ENCODE data around the gene ZCWPW1.
A peak's percentile ranks its signal among the peaks of the same experiment; 100 is the strongest.
"Not testable (repeated sequence)": the region's sequence is repeated elsewhere in the genome, so short reads cannot be mapped to it uniquely, and the experiment has no call there.

The ZCWPW1 gene

DNA sequence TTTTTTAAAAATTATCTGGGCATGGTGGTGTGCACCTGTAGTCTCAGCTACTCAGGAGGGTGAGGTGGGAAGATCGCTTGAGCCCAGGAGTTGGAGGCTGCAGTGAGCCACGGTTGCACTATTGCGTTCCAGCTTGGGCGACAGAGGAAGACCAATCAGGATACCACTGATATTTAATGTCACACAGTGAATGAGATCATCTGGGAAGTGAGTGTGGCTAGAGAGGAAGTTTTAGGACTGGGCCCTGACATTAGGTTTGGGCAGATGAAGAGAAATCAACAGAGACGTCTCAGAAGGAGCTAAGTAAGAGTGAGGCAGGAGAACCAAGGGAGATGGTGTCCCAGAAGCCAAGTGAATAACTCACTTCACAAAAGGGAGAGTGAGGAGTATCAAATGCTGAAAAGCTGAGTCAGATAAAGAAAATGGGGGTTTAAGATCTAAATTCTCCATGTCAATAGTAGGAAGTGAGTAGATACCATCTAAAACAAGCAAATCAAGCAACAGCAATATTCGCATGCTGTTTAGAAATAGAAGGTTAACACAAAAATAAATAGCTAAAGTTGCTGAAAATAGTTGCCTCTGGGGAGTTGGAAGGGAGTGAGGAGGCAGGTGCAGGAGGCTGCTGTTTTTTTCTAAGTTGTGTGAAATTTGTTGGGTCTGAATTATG, 43.7 kb downstream of the ZCWPW1 start:
- no peak for TF ChIP-seq CTCF (IDR thresholded peaks at IDR 0.05)
- DNase-seq, result no peak
- Mint-ChIP-seq H3K36me3 (ENCODE audit: low read depth) (peaks cover 5% of the 10 kb centered on the region), H3K27me3 (ENCODE audit: low read depth, poor library complexity) (peaks cover 3% of the 10 kb centered on the region), H3K4me3 (no peak overlapping the region), H3K9me3 (peaks cover 3% of the 10 kb centered on the region), H3K27ac (no peak overlapping the region), H3K4me1 (peaks cover 7% of the 10 kb centered on the region)

DNA sequence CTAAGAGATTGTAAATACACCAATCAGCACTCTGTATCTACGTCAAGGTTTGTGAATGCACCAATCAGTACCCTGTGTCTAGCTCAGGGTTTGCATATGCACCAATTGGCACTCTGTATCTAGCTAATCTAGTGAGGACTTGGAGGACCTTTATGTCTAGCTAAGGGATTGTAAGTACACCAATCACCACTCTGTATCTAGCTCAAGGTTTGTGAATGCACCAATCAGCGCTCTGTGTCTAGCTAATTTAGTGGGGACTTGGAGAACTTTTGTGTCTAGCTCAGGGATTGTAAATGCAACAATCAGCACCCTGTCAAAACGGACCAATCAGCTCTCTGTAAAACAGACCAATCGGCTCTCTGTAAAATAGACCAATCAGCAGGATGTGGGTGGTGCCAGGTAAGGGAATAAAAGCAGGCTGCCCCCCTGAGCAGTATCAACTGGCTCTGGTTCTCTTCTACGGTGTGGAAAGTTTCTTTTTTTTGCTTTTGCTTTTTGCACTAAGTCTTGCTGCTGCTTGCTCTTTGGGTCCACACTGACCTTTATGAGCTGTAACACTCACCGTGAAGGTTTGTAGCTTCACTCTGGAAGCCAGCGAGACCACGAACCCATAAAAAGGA, 46.2 kb downstream of the ZCWPW1 start:
- not testable (repeated sequence) for H3K27me3 Mint-ChIP-seq (ENCODE audit: low read depth, poor library complexity); H3K4me3 Mint-ChIP-seq; H3K9me3 Mint-ChIP-seq; DNase-seq; H3K4me1 Mint-ChIP-seq
- peaks cover 11% of the 10 kb centered on the region for H3K36me3 Mint-ChIP-seq (ENCODE audit: low read depth)
- H3K27ac Mint-ChIP-seq, result peak overlapping the region; percentile 26

DNA sequence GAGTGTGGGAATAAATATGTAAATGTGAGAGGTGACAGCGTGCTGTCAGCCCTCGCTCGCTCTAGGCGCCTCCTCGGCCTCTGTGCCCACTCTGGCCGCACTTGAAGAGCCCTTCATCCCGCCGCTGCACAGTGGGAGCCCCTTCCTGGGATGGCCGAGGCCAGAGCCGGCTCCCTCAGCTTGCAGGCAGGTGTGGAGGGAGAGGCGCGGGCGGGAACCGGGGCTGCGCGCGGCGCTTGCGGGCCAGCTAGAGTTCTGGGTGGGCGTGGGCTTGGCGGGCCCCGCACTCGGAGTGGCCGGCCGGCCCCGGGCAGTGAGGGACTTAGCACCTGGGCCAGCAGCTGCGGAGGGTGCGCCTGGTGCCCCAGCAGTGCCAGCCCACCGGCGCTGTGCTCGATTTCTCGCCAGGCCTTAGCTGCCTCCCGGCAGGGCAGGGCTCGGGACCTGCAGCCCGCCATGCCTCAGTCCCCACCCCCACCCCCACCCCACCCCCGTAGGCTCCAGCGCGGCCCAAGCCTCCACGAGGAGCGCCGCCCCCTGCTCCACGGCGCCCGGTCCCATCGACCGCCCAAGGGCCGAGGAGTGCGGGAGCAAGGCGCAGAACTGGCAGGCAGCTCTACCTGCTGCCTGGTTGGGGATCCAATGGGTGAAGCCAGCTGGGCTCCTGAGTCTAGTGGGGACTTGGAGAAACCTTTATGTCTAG, 46.8 kb downstream of the ZCWPW1 start:
- H3K36me3 Mint-ChIP-seq (ENCODE audit: low read depth), result peaks cover 11% of the 10 kb centered on the region
- not testable (repeated sequence) for H3K4me3 Mint-ChIP-seq; H3K27ac Mint-ChIP-seq; H3K9me3 Mint-ChIP-seq; DNase-seq; H3K4me1 Mint-ChIP-seq; H3K27me3 Mint-ChIP-seq (ENCODE audit: low read depth, poor library complexity)

- no peak overlapping the region for H3K27ac Mint-ChIP-seq
- H3K4me1 Mint-ChIP-seq, result peaks cover 12% of the 10 kb centered on the region
- peaks cover 3% of the 10 kb centered on the region for H3K9me3 Mint-ChIP-seq
- no peak overlapping the region for H3K4me3 Mint-ChIP-seq
- H3K36me3 Mint-ChIP-seq (ENCODE audit: low read depth), result peaks cover 20% of the 10 kb centered on the region
- no peak for DNase-seq
- no peak for TF ChIP-seq CTCF (IDR thresholded peaks at IDR 0.05)
- no peaks in the 10 kb centered on the region for H3K27me3 Mint-ChIP-seq (ENCODE audit: low read depth, poor library complexity)
Observed at GRCh38 chr7:100380196-100380595, 48.3 kb downstream of the ZCWPW1 start.

- H3K27ac Mint-ChIP-seq, result no peak overlapping the region
- no peak overlapping the region for H3K4me3 Mint-ChIP-seq
- TF ChIP-seq CTCF (IDR thresholded peaks at IDR 0.05), result no peak
- H3K9me3 Mint-ChIP-seq, result peaks cover 3% of the 10 kb centered on the region
- H3K36me3 Mint-ChIP-seq (ENCODE audit: low read depth), result peaks cover 20% of the 10 kb centered on the region
- no peak for DNase-seq
- no peaks in the 10 kb centered on the region for H3K27me3 Mint-ChIP-seq (ENCODE audit: low read depth, poor library complexity)
- H3K4me1 Mint-ChIP-seq, result peaks cover 27% of the 10 kb centered on the region
Observed at GRCh38 chr7:100378114-100378755, 50.3 kb downstream of the ZCWPW1 start.

DNA sequence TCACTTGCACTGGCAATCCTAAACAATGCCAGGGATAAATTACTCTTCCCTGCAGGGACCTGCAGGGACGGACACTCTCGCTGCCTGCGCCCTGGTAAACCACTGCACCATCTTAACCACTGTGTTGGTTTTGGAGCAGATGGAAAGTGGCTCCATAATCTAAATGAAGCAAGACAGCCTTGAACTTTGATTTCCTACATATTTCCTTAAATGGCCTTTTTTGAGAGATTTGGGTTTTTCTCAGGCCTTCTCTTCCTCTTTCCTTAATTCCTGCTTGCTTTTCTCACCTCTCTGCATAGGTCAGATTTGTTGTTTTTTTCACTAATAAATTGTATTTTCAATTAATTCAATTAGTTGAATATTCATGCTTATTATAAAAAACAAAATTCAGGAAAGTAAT, 52.4 kb downstream of the ZCWPW1 start:
- Mint-ChIP-seq H3K4me1 (peaks cover 35% of the 10 kb centered on the region), H3K27ac (no peak overlapping the region), H3K36me3 (ENCODE audit: low read depth) (peaks cover 20% of the 10 kb centered on the region), H3K27me3 (ENCODE audit: low read depth, poor library complexity) (no peaks in the 10 kb centered on the region), H3K9me3 (peaks cover 3% of the 10 kb centered on the region), H3K4me3 (no peak overlapping the region)
- DNase-seq, result no peak
- no peak for TF ChIP-seq CTCF (IDR thresholded peaks at IDR 0.05)
